Right lobe of liver (tissue), 4 donors: Measurements from ENCODE around the gene TAGLN2.

Experiments used
- CTCF ChIP-seq, 4 donors: fragments of 200-600 bp in 3 of 4; fragments of 450-650 bp in 1 of 4; IDR thresholded peaks; one replicate each; pipeline versions ENCODE4 v1.5.1 to v1.8.0; 2016 to 2022; ENCODE audit warnings: antibody characterized with exemption in 4 of 4, mild to moderate bottlenecking in 2 of 4
- POLR2A ChIP-seq: fragments of 450-650 bp; IDR thresholded peaks from one replicate; pipeline ENCODE4 v1.6.1; 2017; ENCODE audit warnings: antibody characterized with exemption, mild to moderate bottlenecking
- donor health status: DM: no; HTN: no; CAD: no.
- donor health status: DM: no; HTN: no; CAD: no.
- donor health status: DM: no; HTN: yes; CAD: no.

GRCh38 chr1:159936273-159936904 is 11.1 kb upstream of the TAGLN2 start:
- TF ChIP-seq CTCF (IDR thresholded peaks at IDR 0.05) (peak; percentile 96 to 98 (median 97)), POLR2A (no peak)
